C4-2B (cell line): ENCODE results near the gene PLXDC2.

Experiments used
- ZFX ChIP-seq: fragments of 450-650 bp; IDR thresholded peaks from 2 replicates; pipeline ENCODE4 v1.6.1; 2017
- TF ChIP-seq, protein P1 (sequence below): fragments of 450-650 bp; conservative IDR thresholded peaks from 2 replicates; pipeline ENCODE4 v1.5.1; 2017; ENCODE audit warnings: mild to moderate bottlenecking

DNA sequence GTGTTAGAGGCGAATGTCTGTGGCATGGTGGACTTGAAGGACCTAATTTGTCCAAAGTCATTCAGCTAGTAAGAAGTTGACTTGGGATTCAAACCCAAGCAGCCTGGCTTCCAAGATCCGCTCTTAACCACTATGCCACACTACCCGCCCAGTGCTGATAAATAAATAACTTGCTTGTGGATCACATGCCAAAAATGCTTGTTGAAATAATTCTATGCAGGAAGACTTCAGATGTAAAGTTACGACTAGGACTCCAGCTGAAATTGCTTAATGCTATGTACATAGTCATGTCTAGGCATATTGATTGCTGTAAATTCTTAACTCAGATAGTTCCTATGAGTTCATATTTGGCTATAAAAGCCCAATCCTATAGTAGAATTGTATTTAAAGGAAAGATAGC lies 76.0 kb downstream of the PLXDC2 start:
- TF ChIP-seq, protein P1, sequence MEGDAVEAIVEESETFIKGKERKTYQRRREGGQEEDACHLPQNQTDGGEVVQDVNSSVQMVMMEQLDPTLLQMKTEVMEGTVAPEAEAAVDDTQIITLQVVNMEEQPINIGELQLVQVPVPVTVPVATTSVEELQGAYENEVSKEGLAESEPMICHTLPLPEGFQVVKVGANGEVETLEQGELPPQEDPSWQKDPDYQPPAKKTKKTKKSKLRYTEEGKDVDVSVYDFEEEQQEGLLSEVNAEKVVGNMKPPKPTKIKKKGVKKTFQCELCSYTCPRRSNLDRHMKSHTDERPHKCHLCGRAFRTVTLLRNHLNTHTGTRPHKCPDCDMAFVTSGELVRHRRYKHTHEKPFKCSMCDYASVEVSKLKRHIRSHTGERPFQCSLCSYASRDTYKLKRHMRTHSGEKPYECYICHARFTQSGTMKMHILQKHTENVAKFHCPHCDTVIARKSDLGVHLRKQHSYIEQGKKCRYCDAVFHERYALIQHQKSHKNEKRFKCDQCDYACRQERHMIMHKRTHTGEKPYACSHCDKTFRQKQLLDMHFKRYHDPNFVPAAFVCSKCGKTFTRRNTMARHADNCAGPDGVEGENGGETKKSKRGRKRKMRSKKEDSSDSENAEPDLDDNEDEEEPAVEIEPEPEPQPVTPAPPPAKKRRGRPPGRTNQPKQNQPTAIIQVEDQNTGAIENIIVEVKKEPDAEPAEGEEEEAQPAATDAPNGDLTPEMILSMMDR: no peak
- TF ChIP-seq ZFX: no peak
